CD4-positive, alpha-beta T cell treated with Interleukin-12 subunit alpha and Interleukin-12 subunit beta, for 1 hour (primary cell): ENCODE measurements around the gene SCAMP4.

Experiments used
- DNase-seq: peaks from one replicate; pipeline ENCODE4 v3.0.0-alpha.2; 2020

SCAMP4 gene

GRCh38 chr19:1961000-1961883 is 56.0 kb downstream of the SCAMP4 start:
- no peak for DNase-seq

- DNase-seq, result no peak
These were observed 57.5 kb downstream of the SCAMP4 start for GRCh38 chr19:1962674-1963073.

GRCh38 chr19:1967087-1967608 is 61.9 kb downstream of the SCAMP4 start:
- peak; percentile 25 for DNase-seq

GRCh38 chr19:1968279-1969175 is 63.3 kb downstream of the SCAMP4 start:
- no peak for DNase-seq

- no peak for DNase-seq
These were observed 64.2 kb downstream of the SCAMP4 start for GRCh38 chr19:1969176-1970002.

GRCh38 chr19:1970003-1970805 is 65.0 kb downstream of the SCAMP4 start:
- no peak for DNase-seq

- DNase-seq, result no peak
These were observed 65.8 kb downstream of the SCAMP4 start for GRCh38 chr19:1970806-1971502.

- no peak for DNase-seq
These were observed 69.4 kb downstream of the SCAMP4 start for GRCh38 chr19:1974381-1975161.

- no peak for DNase-seq
These were observed 69.9 kb downstream of the SCAMP4 start for GRCh38 chr19:1975162-1975480.
